ENCODE data around the gene MUCL3. TPM values are rescaled to one million over a fixed set of nuclear protein-coding genes. Genes with fewer than 3 reads are reported as not detected.

Gene MUCL3
- polyA plus RNA-seq, 1 donor (not counting 4 experiments of a cell fraction or from before 2014, with no cell fraction given) = not detected

DNA sequence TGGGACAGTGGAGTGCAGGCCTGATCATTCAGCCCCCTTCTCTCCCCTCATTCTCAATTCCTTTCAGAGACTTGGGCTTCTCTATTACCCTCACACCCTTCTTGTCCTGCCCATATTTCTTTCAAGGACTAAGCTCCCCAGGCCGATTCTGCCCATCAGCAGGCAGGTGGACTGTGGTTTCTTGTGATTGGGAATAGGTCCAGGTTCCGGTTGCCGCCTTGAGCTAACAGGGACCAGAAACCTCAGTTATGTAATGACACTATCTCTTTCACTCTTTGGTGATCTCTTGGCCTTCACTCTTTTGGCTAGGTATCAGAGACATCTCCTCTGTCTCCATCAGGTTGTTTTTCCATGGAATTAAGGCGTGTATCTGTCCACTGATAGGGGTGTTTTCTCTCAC lies 6.5 kb downstream of the MUCL3 start:
- H3K27ac ChIP-seq (ENCODE audit: control insufficient read depth, insufficient read depth, low read length) = no peak overlapping the region
- peaks cover 6% of the 10 kb centered on the region for H3K4me1 ChIP-seq (ENCODE audit: control insufficient read depth, extremely low read depth, insufficient read depth, low read length)
- H3K4me2 ChIP-seq (ENCODE audit: control insufficient read depth, extremely low read depth, insufficient read depth, low read depth, low read length) = no peak overlapping the region
- no peaks in the 10 kb centered on the region for H3K9me1 ChIP-seq (ENCODE audit: control insufficient read depth, extremely low read depth, insufficient read depth, low read length)
- H3K36me3 ChIP-seq (ENCODE audit: control insufficient read depth in 2 of 2, extremely low read depth in 1 of 2, insufficient read depth in 2 of 2, low read length in 2 of 2) = no peaks in the 10 kb centered on the region
- no peaks in the 10 kb centered on the region for H3K79me2 ChIP-seq (ENCODE audit: control insufficient read depth, insufficient read depth, low read length)
- H3K27me3 ChIP-seq (ENCODE audit: control insufficient read depth, extremely low read depth, insufficient read depth, low read length) = peaks cover 6% of the 10 kb centered on the region
- H3K9me3 ChIP-seq (ENCODE audit: control insufficient read depth, low read depth, low read length) = no peaks in the 10 kb centered on the region
- H3K9ac ChIP-seq (ENCODE audit: control insufficient read depth, extremely low read depth, insufficient read depth, low read length) = no peak overlapping the region
- dilution Hi-C loops (cut with MboI; ENCODE audit: extremely low pct_ligation_motif_present, low sequenced_read_pairs) = loop anchor here (25.0 kb wide), 1 partner anchor 115 kb away; no protein-coding TSS in a partner anchor
- H2AFZ ChIP-seq (ENCODE audit: control insufficient read depth, low read length) = no peak overlapping the region
- TF ChIP-seq, protein P1, sequence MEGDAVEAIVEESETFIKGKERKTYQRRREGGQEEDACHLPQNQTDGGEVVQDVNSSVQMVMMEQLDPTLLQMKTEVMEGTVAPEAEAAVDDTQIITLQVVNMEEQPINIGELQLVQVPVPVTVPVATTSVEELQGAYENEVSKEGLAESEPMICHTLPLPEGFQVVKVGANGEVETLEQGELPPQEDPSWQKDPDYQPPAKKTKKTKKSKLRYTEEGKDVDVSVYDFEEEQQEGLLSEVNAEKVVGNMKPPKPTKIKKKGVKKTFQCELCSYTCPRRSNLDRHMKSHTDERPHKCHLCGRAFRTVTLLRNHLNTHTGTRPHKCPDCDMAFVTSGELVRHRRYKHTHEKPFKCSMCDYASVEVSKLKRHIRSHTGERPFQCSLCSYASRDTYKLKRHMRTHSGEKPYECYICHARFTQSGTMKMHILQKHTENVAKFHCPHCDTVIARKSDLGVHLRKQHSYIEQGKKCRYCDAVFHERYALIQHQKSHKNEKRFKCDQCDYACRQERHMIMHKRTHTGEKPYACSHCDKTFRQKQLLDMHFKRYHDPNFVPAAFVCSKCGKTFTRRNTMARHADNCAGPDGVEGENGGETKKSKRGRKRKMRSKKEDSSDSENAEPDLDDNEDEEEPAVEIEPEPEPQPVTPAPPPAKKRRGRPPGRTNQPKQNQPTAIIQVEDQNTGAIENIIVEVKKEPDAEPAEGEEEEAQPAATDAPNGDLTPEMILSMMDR (optimal IDR thresholded peaks at IDR 0.05 in 1 of 3, IDR thresholded peaks at IDR 0.05 in 1 of 3, conservative IDR thresholded peaks at IDR 0.05 in 1 of 3; ENCODE audit: extremely low read depth in 1 of 3, insufficient read depth in 2 of 3, low read length in 3 of 3) = no peak
- TF ChIP-seq EZH2 (IDR thresholded peaks at IDR 0.05; ENCODE audit: low read length) = no peak
- no peak overlapping the region for H3K4me3 ChIP-seq (ENCODE audit: control insufficient read depth in 2 of 3, extremely low read depth in 1 of 3, insufficient read depth in 2 of 3, low read depth in 1 of 3, low read length in 3 of 3)
- DNase-seq (ENCODE audit: low read depth, low spot score) = no peak
- FAIRE-seq = no peak
- H4K20me1 ChIP-seq (ENCODE audit: control insufficient read depth, extremely low read depth, insufficient read depth, low read length) = no peaks in the 10 kb centered on the region

DNA sequence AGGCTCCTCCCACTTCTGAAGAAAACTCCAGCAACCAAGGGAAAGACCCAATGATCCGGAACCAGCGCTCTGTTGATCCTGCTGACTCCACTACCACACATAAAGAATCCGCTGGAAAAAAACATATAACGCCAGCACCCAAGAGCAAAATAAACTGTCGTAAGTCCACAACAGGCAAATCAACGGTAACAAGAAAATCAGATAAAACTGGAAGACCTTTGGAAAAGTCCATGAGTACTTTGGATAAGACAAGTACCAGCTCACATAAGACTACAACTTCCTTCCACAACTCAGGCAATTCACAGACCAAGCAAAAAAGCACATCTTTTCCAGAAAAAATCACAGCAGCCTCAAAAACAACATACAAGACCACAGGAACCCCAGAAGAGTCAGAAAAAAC lies 8.0 kb downstream of the MUCL3 start:
- Histone ChIP-seq H2AFZ (ENCODE audit: control insufficient read depth, low read length) (no peak overlapping the region), H4K20me1 (ENCODE audit: control insufficient read depth, extremely low read depth, insufficient read depth, low read length) (no peaks in the 10 kb centered on the region), H3K9me3 (ENCODE audit: control insufficient read depth, low read depth, low read length) (no peaks in the 10 kb centered on the region), H3K79me2 (ENCODE audit: control insufficient read depth, insufficient read depth, low read length) (no peaks in the 10 kb centered on the region), H3K27me3 (ENCODE audit: control insufficient read depth, extremely low read depth, insufficient read depth, low read length) (peaks cover 6% of the 10 kb centered on the region), H3K9me1 (ENCODE audit: control insufficient read depth, extremely low read depth, insufficient read depth, low read length) (no peaks in the 10 kb centered on the region), H3K27ac (ENCODE audit: control insufficient read depth, insufficient read depth, low read length) (no peak overlapping the region), H3K36me3 (ENCODE audit: control insufficient read depth in 2 of 2, extremely low read depth in 1 of 2, insufficient read depth in 2 of 2, low read length in 2 of 2) (no peaks in the 10 kb centered on the region), H3K9ac (ENCODE audit: control insufficient read depth, extremely low read depth, insufficient read depth, low read length) (no peak overlapping the region), H3K4me3 (ENCODE audit: control insufficient read depth in 2 of 3, extremely low read depth in 1 of 3, insufficient read depth in 2 of 3, low read depth in 1 of 3, low read length in 3 of 3) (no peak overlapping the region), H3K4me2 (ENCODE audit: control insufficient read depth, extremely low read depth, insufficient read depth, low read depth, low read length) (no peak overlapping the region), H3K4me1 (ENCODE audit: control insufficient read depth, extremely low read depth, insufficient read depth, low read length) (no peaks in the 10 kb centered on the region)
- no peak for TF ChIP-seq EZH2 (IDR thresholded peaks at IDR 0.05; ENCODE audit: low read length)
- TF ChIP-seq, protein P1 (optimal IDR thresholded peaks at IDR 0.05 in 1 of 3, IDR thresholded peaks at IDR 0.05 in 1 of 3, conservative IDR thresholded peaks at IDR 0.05 in 1 of 3; ENCODE audit: extremely low read depth in 1 of 3, insufficient read depth in 2 of 3, low read length in 3 of 3) = no peak
- dilution Hi-C loops (cut with MboI; ENCODE audit: extremely low pct_ligation_motif_present, low sequenced_read_pairs) = loop anchor here (25.0 kb wide), 1 partner anchor 113 kb away; no protein-coding TSS in a partner anchor
- no peak for DNase-seq (ENCODE audit: low read depth, low spot score)
- no peak for FAIRE-seq

All from keratinocyte (primary cell).